ENCODE measurements around the gene SMS.
"Not testable (repeated sequence)": the region's sequence is repeated elsewhere in the genome, so short reads cannot be mapped to it uniquely, and the experiment has no call there.

The SMS gene

GRCh38 chrX:21950557-21950956 lies 10.0 kb downstream of the SMS start:
- WGBS (ENCODE audit: insufficient coverage, insufficient read length): no CpG with 5 or more reads among the region's 1 CpG
- H3K27ac ChIP-seq (ENCODE audit: low read length); DNase-seq (ENCODE audit: low read depth, low spot score); H3K4me3 ChIP-seq (ENCODE audit: low read length); H3K9me3 ChIP-seq (ENCODE audit: control insufficient read depth, insufficient read depth, low read length); H3K36me3 ChIP-seq (ENCODE audit: control insufficient read depth, insufficient read depth, low read length); H3K27me3 ChIP-seq (ENCODE audit: control insufficient read depth, insufficient read depth, low read length); H3K4me1 ChIP-seq (ENCODE audit: control insufficient read depth, insufficient read depth, low read length): not testable (repeated sequence)

- Histone ChIP-seq H3K27me3 (ENCODE audit: control insufficient read depth, insufficient read depth, low read length) (no peaks in the 10 kb centered on the region), H3K36me3 (ENCODE audit: control insufficient read depth, insufficient read depth, low read length) (no peaks in the 10 kb centered on the region), H3K27ac (ENCODE audit: low read length) (no peak overlapping the region), H3K9me3 (ENCODE audit: control insufficient read depth, insufficient read depth, low read length) (no peaks in the 10 kb centered on the region), H3K4me3 (ENCODE audit: low read length) (no peak overlapping the region), H3K4me1 (ENCODE audit: control insufficient read depth, insufficient read depth, low read length) (no peaks in the 10 kb centered on the region)
- no CpG with 5 or more reads among the region's 6 CpGs for WGBS (ENCODE audit: insufficient coverage, insufficient read length)
- no peak for DNase-seq (ENCODE audit: low read depth, low spot score)
Observed at GRCh38 chrX:21952624-21953023, 12.1 kb downstream of the SMS start.

DNA sequence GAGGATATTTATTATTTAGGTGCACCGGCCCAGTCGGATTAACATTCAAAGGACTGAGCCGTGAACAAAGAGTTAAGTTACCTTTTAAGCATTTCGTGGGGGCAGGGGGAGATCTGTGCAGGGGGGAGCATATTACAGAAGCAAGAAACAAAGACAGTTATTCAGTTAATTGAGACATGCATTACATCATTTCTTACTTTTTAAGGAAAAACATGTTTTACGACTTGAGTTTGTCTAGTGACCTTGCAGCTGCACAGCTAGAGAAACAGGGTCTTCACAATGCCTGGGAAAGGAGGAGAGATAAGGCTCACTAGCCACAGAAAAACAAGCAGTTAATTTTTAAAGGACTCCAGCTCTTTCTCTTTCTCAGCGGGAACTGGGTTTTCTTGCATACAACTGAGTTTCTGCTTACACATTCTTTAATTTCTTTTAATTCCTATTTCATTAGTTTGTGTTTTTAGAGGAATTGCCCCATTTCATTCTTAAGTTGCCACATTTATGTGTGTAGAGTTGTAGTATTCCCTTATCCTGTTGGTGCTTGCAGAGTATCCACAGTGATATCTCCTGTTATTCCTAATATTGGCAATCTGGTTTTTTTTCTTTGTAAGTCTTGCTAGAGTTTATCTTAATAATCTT lies 12.8 kb downstream of the SMS start:
- not testable (repeated sequence) for H3K9me3 ChIP-seq (ENCODE audit: control insufficient read depth, insufficient read depth, low read length); H3K27ac ChIP-seq (ENCODE audit: low read length); DNase-seq (ENCODE audit: low read depth, low spot score); H3K4me3 ChIP-seq (ENCODE audit: low read length); H3K4me1 ChIP-seq (ENCODE audit: control insufficient read depth, insufficient read depth, low read length); H3K27me3 ChIP-seq (ENCODE audit: control insufficient read depth, insufficient read depth, low read length); H3K36me3 ChIP-seq (ENCODE audit: control insufficient read depth, insufficient read depth, low read length)
- no CpG with 5 or more reads among the region's 6 CpGs for WGBS (ENCODE audit: insufficient coverage, insufficient read length)

GRCh38 chrX:21955403-21956189 lies 15.1 kb downstream of the SMS start:
- WGBS (ENCODE audit: insufficient coverage, insufficient read length): no CpG with 5 or more reads among the region's 7 CpGs
- Histone ChIP-seq H3K27me3 (ENCODE audit: control insufficient read depth, insufficient read depth, low read length) (no peaks in the 10 kb centered on the region), H3K27ac (ENCODE audit: low read length) (no peak overlapping the region), H3K9me3 (ENCODE audit: control insufficient read depth, insufficient read depth, low read length) (no peaks in the 10 kb centered on the region), H3K36me3 (ENCODE audit: control insufficient read depth, insufficient read depth, low read length) (no peaks in the 10 kb centered on the region), H3K4me1 (ENCODE audit: control insufficient read depth, insufficient read depth, low read length) (peaks cover 3% of the 10 kb centered on the region), H3K4me3 (ENCODE audit: low read length) (no peak overlapping the region)
- no peak for DNase-seq (ENCODE audit: low read depth, low spot score)

- DNase-seq (ENCODE audit: low read depth, low spot score): no peak
- peaks cover 3% of the 10 kb centered on the region for H3K4me1 ChIP-seq (ENCODE audit: control insufficient read depth, insufficient read depth, low read length)
Observed at GRCh38 chrX:21956783-21957182, 16.3 kb downstream of the SMS start.

DNA sequence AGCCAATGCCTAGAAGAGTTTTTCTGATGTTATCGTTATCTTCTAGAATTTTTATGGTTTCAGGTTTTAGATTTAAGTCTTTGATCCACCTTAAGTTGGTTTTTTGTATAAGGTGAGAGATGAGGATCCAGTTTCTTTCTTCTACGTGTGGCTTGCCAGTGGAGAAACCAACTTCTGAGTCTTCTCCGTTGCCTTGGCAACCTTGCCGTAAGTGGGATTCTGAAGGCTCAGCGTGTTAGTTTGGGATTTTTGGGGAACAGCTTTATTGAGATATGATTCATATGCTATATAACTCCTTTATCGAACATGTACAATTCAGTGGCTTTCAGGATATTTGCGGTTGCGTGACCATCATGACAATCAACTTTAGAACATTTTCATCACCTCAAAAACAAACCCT lies 17.7 kb downstream of the SMS start:
- no CpG with 5 or more reads among the region's 8 CpGs for WGBS (ENCODE audit: insufficient coverage, insufficient read length)
- Histone ChIP-seq H3K36me3 (ENCODE audit: control insufficient read depth, insufficient read depth, low read length) (no peaks in the 10 kb centered on the region), H3K27me3 (ENCODE audit: control insufficient read depth, insufficient read depth, low read length) (no peaks in the 10 kb centered on the region), H3K4me3 (ENCODE audit: low read length) (no peak overlapping the region), H3K9me3 (ENCODE audit: control insufficient read depth, insufficient read depth, low read length) (no peaks in the 10 kb centered on the region), H3K4me1 (ENCODE audit: control insufficient read depth, insufficient read depth, low read length) (peaks cover 3% of the 10 kb centered on the region), H3K27ac (ENCODE audit: low read length) (no peak overlapping the region)
- DNase-seq (ENCODE audit: low read depth, low spot score): no peak

More at GRCh38 chrX:21956783-21957182, 16.3 kb downstream of the SMS start:
- Histone ChIP-seq H3K9me3 (ENCODE audit: control insufficient read depth, insufficient read depth, low read length) (no peaks in the 10 kb centered on the region), H3K27me3 (ENCODE audit: control insufficient read depth, insufficient read depth, low read length) (no peaks in the 10 kb centered on the region), H3K4me3 (ENCODE audit: low read length) (no peak overlapping the region), H3K27ac (ENCODE audit: low read length) (no peak overlapping the region), H3K36me3 (ENCODE audit: control insufficient read depth, insufficient read depth, low read length) (no peaks in the 10 kb centered on the region)
- WGBS (ENCODE audit: insufficient coverage, insufficient read length): no CpG with 5 or more reads among the region's 7 CpGs

- peaks cover 3% of the 10 kb centered on the region for H3K4me1 ChIP-seq (ENCODE audit: control insufficient read depth, insufficient read depth, low read length)
- WGBS (ENCODE audit: insufficient coverage, insufficient read length): no CpG with 5 or more reads among the region's 4 CpGs
- no peak overlapping the region for H3K4me3 ChIP-seq (ENCODE audit: low read length)
- no peaks in the 10 kb centered on the region for H3K9me3 ChIP-seq (ENCODE audit: control insufficient read depth, insufficient read depth, low read length)
- no peaks in the 10 kb centered on the region for H3K36me3 ChIP-seq (ENCODE audit: control insufficient read depth, insufficient read depth, low read length)
- no peak for DNase-seq (ENCODE audit: low read depth, low spot score)
- no peaks in the 10 kb centered on the region for H3K27me3 ChIP-seq (ENCODE audit: control insufficient read depth, insufficient read depth, low read length)
- H3K27ac ChIP-seq (ENCODE audit: low read length): no peak overlapping the region
Observed at GRCh38 chrX:21958916-21959315, 18.4 kb downstream of the SMS start.

DNA sequence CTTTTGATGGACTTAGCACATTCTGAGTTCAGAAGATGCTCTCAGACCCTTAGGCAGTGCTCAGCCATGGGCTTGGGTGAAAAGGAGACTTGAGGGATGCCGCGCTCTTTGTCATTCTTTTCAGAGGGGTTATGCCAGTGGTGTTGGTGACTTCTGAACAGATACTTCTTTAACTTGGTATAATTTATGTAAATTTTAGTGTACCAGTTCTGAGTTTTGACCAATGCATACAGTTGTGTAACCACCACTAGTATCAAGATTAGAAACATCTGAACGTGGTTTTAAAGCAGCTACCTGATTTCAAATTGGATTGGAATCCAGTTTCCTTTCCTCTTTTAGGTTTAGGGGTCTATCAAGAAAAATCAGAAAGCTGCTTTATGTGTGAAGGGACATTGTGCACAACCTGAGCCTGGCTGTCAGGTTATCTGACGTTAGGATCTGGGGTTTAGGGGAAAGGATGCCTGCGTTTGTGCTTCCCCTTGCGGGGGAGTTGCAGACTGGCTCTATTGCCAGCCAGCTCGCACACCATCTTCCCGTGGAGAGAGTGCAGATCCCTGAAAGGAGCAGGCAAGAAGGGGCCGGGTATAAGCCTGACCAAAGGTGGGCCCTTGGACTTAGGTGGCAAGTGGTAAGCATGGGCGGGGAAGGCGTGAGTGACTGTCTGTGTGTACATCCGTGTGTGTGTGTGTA lies 19.0 kb downstream of the SMS start:
- WGBS (ENCODE audit: insufficient coverage, insufficient read length): no CpG with 5 or more reads among the region's 12 CpGs

GRCh38 chrX:21960569-21961541 lies 20.3 kb downstream of the SMS start:
- H3K4me3 ChIP-seq (ENCODE audit: low read length): no peak overlapping the region
- no peaks in the 10 kb centered on the region for H3K9me3 ChIP-seq (ENCODE audit: control insufficient read depth, insufficient read depth, low read length)
- no CpG with 5 or more reads among the region's 7 CpGs for WGBS (ENCODE audit: insufficient coverage, insufficient read length)
- no peaks in the 10 kb centered on the region for H3K27me3 ChIP-seq (ENCODE audit: control insufficient read depth, insufficient read depth, low read length)
- no peaks in the 10 kb centered on the region for H3K36me3 ChIP-seq (ENCODE audit: control insufficient read depth, insufficient read depth, low read length)
- H3K27ac ChIP-seq (ENCODE audit: low read length): no peak overlapping the region
- DNase-seq (ENCODE audit: low read depth, low spot score): no peak
- H3K4me1 ChIP-seq (ENCODE audit: control insufficient read depth, insufficient read depth, low read length): peaks cover 3% of the 10 kb centered on the region

More for the DNA sequence above, 19.0 kb downstream of the SMS start:
- Histone ChIP-seq H3K4me3 (ENCODE audit: low read length) (no peak overlapping the region), H3K27ac (ENCODE audit: low read length) (no peak overlapping the region), H3K27me3 (ENCODE audit: control insufficient read depth, insufficient read depth, low read length) (no peaks in the 10 kb centered on the region), H3K36me3 (ENCODE audit: control insufficient read depth, insufficient read depth, low read length) (no peaks in the 10 kb centered on the region), H3K9me3 (ENCODE audit: control insufficient read depth, insufficient read depth, low read length) (no peaks in the 10 kb centered on the region), H3K4me1 (ENCODE audit: control insufficient read depth, insufficient read depth, low read length) (peaks cover 3% of the 10 kb centered on the region)
- DNase-seq (ENCODE audit: low read depth, low spot score): no peak

GRCh38 chrX:21962361-21962760 lies 21.9 kb downstream of the SMS start:
- H3K27me3 ChIP-seq (ENCODE audit: control insufficient read depth, insufficient read depth, low read length): no peaks in the 10 kb centered on the region
- DNase-seq (ENCODE audit: low read depth, low spot score): no peak
- H3K4me3 ChIP-seq (ENCODE audit: low read length): no peak overlapping the region
- no peaks in the 10 kb centered on the region for H3K9me3 ChIP-seq (ENCODE audit: control insufficient read depth, insufficient read depth, low read length)
- H3K27ac ChIP-seq (ENCODE audit: low read length): no peak overlapping the region
- no peaks in the 10 kb centered on the region for H3K36me3 ChIP-seq (ENCODE audit: control insufficient read depth, insufficient read depth, low read length)
- H3K4me1 ChIP-seq (ENCODE audit: control insufficient read depth, insufficient read depth, low read length): peaks cover 3% of the 10 kb centered on the region

All from iPS DF 6.9 (cell line).